Right atrium auricular region (tissue), 2 donors: ENCODE measurements around the gene PLAU. TPM values are rescaled to one million over a fixed set of nuclear protein-coding genes. Genes with fewer than 3 reads are reported as not detected.

Experiments
- DNase-seq: peaks from one replicate; pipeline ENCODE4 v3.0.0-alpha.2; 2019; ENCODE audit warnings: low spot score
- H3K27ac ChIP-seq, 2 donors: fragments of 200-600 bp; sonication (generic); 1 replicate in 1 of 2; 2 replicates in 1 of 2; pipeline ENCODE4 v1.5.1; 2016 to 2019
- H3K27me3 ChIP-seq, 2 donors: fragments of 200-600 bp; sonication (generic); one replicate each; pipeline versions ENCODE4 v1.5.1 to v1.6.0; 2017 to 2019
- H3K36me3 ChIP-seq: fragments of 200-600 bp; sonication (generic); one replicate; pipeline ENCODE4 v1.5.1; 2016
- H3K4me1 ChIP-seq, 2 donors: fragments of 200-600 bp; sonication (generic); one replicate each; pipeline versions ENCODE4 v1.5.1 to v1.6.0; 2017 to 2019
- H3K4me3 ChIP-seq, 2 donors: fragments of 200-600 bp; sonication (generic); 1 replicate in 1 of 2; 2 replicates in 1 of 2; pipeline ENCODE4 v1.5.1; 2017 to 2019; ENCODE audit warnings: mild to moderate bottlenecking in 1 of 2, moderate library complexity in 1 of 2
- H3K9me3 ChIP-seq, 2 donors: fragments of 200-600 bp; sonication (generic); one replicate each; pipeline ENCODE4 v1.5.1; 2019
- total RNA-seq, 2 donors: library from RNA; depleted of rRNA; stranded (reverse); fragments of >200 nt; gene quantifications; one replicate each; pipeline ENCODE4 v1.1.0, GENCODE V29; 2016
- TF ChIP-seq, protein P1 (sequence below), 2 donors: fragments of 200-600 bp; sonication (generic); IDR thresholded peaks; one replicate each; pipeline ENCODE4 v1.5.1; 2019; ENCODE audit warnings: antibody characterized with exemption in 2 of 2

Gene PLAU
- total RNA-seq, 2 donors from 2014 or later, result 3.9 to 4.6 TPM

DNA sequence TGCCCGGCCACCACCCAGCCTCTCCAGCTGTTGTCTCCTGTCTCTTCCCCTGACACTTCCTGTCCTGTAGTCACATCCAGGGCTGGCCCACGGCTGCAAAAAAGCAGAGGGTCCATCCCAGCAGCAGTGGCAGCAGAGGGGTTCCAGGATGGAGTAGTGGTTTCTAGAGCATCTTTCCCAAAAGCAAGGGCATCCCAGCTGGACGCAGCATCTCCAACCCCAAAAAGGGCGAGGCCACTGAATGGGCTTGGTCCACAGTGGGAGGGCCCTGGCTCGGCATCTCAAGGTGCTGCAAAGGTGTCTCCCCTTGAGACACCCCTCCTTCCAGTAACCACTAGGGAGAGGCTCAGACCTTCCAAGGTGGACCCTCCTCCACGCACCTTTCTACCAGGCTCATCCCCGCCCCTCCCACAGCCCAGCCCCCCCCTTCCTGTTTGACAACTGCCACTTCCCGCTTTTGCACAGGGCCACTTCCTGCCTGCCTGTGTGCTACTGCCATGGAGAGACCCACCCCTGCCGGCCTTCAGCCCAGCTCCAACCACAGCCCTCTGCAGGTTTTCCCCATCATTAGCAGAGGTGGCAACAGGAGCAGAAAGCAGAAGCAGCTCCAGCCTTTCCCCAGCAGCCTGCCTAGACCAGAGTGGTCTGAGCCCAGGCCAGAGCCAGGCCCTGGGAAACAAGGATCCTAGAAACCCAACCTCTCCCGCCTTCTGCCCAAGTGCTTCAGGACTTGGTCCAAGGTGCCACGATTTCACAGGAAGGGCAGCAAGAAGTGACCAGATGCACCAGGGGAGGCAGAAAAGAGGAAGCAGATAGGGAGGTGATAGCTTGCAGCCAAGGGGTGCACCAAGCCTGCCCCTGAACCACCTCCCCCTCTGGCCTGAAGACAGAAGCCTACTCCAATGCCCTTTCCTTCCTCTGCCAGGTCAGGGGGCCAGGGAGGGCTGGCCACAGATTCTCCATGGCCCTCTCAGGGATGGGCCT lies 45.2 kb upstream of the PLAU start:
- Histone ChIP-seq H3K4me3 (no peak overlapping the region), H3K4me1 (peaks cover 0 to 45% of the 10 kb centered on the region in 2 donors), H3K27ac (peak overlapping the region; percentile 24 to 50), H3K27me3 (no peaks in the 10 kb centered on the region), H3K36me3 (peaks cover 2% of the 10 kb centered on the region), H3K9me3 (no peaks in the 10 kb centered on the region)
- TF ChIP-seq, protein P1, sequence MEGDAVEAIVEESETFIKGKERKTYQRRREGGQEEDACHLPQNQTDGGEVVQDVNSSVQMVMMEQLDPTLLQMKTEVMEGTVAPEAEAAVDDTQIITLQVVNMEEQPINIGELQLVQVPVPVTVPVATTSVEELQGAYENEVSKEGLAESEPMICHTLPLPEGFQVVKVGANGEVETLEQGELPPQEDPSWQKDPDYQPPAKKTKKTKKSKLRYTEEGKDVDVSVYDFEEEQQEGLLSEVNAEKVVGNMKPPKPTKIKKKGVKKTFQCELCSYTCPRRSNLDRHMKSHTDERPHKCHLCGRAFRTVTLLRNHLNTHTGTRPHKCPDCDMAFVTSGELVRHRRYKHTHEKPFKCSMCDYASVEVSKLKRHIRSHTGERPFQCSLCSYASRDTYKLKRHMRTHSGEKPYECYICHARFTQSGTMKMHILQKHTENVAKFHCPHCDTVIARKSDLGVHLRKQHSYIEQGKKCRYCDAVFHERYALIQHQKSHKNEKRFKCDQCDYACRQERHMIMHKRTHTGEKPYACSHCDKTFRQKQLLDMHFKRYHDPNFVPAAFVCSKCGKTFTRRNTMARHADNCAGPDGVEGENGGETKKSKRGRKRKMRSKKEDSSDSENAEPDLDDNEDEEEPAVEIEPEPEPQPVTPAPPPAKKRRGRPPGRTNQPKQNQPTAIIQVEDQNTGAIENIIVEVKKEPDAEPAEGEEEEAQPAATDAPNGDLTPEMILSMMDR (IDR thresholded peaks at IDR 0.05), result no peak
- no peak for DNase-seq

GRCh38 chr10:73866621-73867020 lies 44.3 kb upstream of the PLAU start:
- no peak for DNase-seq
- no peak overlapping the region for H3K4me3 ChIP-seq
- H3K4me1 ChIP-seq, result peaks cover 0 to 49% of the 10 kb centered on the region in 2 donors
- H3K36me3 ChIP-seq, result no peaks in the 10 kb centered on the region
- TF ChIP-seq, protein P1 (IDR thresholded peaks at IDR 0.05), result no peak
- peak overlapping the region; percentile 55 to 63 for H3K27ac ChIP-seq
- H3K9me3 ChIP-seq, result no peaks in the 10 kb centered on the region
- H3K27me3 ChIP-seq, result no peaks in the 10 kb centered on the region

- TF ChIP-seq, protein P1 (IDR thresholded peaks at IDR 0.05), result no peak
- DNase-seq, result no peak
- Histone ChIP-seq H3K4me1 (peaks cover 0 to 56% of the 10 kb centered on the region in 2 donors), H3K4me3 (peak overlapping the region in 1 of 2 donors; percentile 2), H3K27ac (peak overlapping the region; percentile 55 to 63), H3K36me3 (no peaks in the 10 kb centered on the region), H3K9me3 (no peaks in the 10 kb centered on the region), H3K27me3 (no peaks in the 10 kb centered on the region)
Measured at GRCh38 chr10:73867126-73867807, 43.7 kb upstream of the PLAU start.

GRCh38 chr10:73867871-73868631 lies 42.9 kb upstream of the PLAU start:
- H3K4me1 ChIP-seq, result peaks cover 0 to 62% of the 10 kb centered on the region in 2 donors

More at GRCh38 chr10:73867871-73868631, 42.9 kb upstream of the PLAU start:
- no peaks in the 10 kb centered on the region for H3K9me3 ChIP-seq
- TF ChIP-seq, protein P1 (IDR thresholded peaks at IDR 0.05), result no peak
- H3K36me3 ChIP-seq, result no peaks in the 10 kb centered on the region
- H3K27ac ChIP-seq, result peak overlapping the region; percentile 55 to 63
- peak overlapping the region in 1 of 2 donors; percentile 2 for H3K4me3 ChIP-seq
- no peak for DNase-seq
- no peaks in the 10 kb centered on the region for H3K27me3 ChIP-seq
